ENCODE results near the gene WWOX. TPM values are rescaled to one million over a fixed set of nuclear protein-coding genes. Genes with fewer than 3 reads are reported as not detected.

WWOX gene
- total RNA-seq, 1 donor from 2014 or later, result 8.9 TPM

DNA sequence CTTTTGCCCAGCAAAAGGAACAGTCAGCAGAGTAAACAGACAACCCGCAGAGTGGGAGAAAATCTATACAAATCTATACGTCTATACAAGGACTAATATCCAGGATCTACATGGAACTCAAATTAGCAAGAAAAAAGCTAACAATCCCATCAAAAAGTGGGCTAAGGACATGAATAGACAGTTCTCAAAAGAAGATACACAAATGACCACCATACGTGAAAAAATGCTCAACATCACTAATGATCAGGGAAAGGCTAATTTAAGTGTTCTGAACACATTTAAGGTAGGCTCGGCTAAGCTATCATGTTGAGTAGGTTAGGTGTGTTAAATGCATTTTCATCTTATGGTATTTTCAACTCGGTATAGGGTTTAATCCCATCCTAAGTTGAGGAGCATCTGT lies 598.0 kb downstream of the WWOX start:
- Histone ChIP-seq H3K4me3 (no peak overlapping the region), H3K27ac (replicated peaks) (no peak overlapping the region), H3K4me1 (peaks cover 5% of the 10 kb centered on the region), H3K27me3 (ENCODE audit: low read depth) (no peaks in the 10 kb centered on the region), H3K36me3 (no peaks in the 10 kb centered on the region), H3K9me3 (replicated peaks) (peaks cover 4% of the 10 kb centered on the region)
- TF ChIP-seq, protein P1, sequence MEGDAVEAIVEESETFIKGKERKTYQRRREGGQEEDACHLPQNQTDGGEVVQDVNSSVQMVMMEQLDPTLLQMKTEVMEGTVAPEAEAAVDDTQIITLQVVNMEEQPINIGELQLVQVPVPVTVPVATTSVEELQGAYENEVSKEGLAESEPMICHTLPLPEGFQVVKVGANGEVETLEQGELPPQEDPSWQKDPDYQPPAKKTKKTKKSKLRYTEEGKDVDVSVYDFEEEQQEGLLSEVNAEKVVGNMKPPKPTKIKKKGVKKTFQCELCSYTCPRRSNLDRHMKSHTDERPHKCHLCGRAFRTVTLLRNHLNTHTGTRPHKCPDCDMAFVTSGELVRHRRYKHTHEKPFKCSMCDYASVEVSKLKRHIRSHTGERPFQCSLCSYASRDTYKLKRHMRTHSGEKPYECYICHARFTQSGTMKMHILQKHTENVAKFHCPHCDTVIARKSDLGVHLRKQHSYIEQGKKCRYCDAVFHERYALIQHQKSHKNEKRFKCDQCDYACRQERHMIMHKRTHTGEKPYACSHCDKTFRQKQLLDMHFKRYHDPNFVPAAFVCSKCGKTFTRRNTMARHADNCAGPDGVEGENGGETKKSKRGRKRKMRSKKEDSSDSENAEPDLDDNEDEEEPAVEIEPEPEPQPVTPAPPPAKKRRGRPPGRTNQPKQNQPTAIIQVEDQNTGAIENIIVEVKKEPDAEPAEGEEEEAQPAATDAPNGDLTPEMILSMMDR (IDR thresholded peaks at IDR 0.05; ENCODE audit: borderline replicate concordance), result no peak
- no peak for DNase-seq
- intact Hi-C loops (cut with micrococcal nuclease), result loop anchor here (10.0 kb wide), 1 partner anchor 63 kb away; no protein-coding TSS in a partner anchor

DNA sequence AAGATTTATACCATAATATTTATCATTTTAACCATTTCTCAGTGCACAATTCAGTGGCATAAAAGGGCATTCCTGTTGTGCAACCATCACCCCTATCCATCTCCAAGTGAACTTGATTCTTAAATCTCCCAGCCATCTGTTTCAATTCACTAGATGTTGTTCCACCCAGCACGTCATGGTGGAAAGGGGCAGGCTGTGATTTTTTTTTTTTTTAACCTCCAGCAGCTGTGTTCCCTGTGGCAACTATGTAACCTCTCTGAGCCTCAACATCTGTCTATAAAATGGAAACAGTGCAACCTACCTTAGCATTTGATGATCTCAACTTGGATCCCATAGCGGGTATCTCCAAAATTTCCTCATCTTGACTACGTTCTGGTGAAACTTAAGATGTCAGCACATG lies 604.5 kb downstream of the WWOX start:
- Histone ChIP-seq H3K9me3 (replicated peaks) (peaks cover 14% of the 10 kb centered on the region), H3K4me3 (no peak overlapping the region), H3K27ac (replicated peaks) (no peak overlapping the region), H3K27me3 (ENCODE audit: low read depth) (no peaks in the 10 kb centered on the region), H3K36me3 (no peaks in the 10 kb centered on the region), H3K4me1 (no peaks in the 10 kb centered on the region)
- no peak for DNase-seq
- TF ChIP-seq, protein P1 (IDR thresholded peaks at IDR 0.05; ENCODE audit: borderline replicate concordance), result no peak
- intact Hi-C loops (cut with micrococcal nuclease), result no loop called here

DNA sequence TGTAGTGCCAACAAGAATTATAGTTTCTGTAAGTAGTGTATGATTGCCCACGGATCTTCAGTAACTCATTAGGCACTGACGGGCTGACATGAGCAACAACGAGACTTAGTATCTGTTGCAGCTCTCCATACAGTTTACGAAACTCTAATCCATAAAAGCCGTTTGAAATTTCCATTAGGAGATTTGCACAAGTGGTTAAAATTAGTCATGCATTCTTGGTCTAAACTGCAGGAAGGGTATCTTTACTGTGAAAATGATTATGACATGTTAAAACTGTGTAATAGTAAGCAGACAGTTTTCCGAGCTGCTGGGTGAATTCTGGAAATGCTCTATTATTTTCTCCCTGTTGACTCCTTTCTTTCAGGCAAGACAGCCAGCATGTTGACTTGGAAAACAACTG lies 605.0 kb downstream of the WWOX start:
- intact Hi-C loops (cut with micrococcal nuclease), result no loop called here
- no peaks in the 10 kb centered on the region for H3K36me3 ChIP-seq
- H3K27me3 ChIP-seq (ENCODE audit: low read depth), result no peaks in the 10 kb centered on the region
- TF ChIP-seq, protein P1 (IDR thresholded peaks at IDR 0.05; ENCODE audit: borderline replicate concordance), result no peak
- H3K27ac ChIP-seq (replicated peaks), result no peak overlapping the region
- H3K9me3 ChIP-seq (replicated peaks), result peaks cover 14% of the 10 kb centered on the region
- DNase-seq, result no peak
- no peak overlapping the region for H3K4me3 ChIP-seq
- H3K4me1 ChIP-seq, result no peaks in the 10 kb centered on the region

DNA sequence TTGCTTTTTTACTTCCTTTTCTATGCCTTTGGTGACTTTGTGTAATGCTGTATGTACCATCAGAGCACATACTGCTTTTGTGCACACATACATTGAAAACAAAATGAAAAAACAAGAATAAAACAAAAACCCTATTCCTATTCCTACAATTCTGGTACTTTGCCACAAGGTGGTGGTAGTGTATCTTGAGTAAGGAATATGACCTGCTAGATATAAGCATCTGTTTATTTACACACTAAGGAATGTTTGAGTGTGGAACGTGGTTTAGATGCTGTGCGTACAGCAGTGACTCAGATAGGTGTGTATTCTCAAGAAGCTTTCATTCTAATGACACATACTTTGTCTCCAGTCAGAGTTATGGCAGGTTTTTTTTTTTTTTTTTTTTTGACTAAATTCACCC lies 606.2 kb downstream of the WWOX start:
- TF ChIP-seq, protein P1 (IDR thresholded peaks at IDR 0.05; ENCODE audit: borderline replicate concordance), result peak; percentile 36
- Histone ChIP-seq H3K4me1 (no peaks in the 10 kb centered on the region), H3K27ac (replicated peaks) (no peak overlapping the region), H3K36me3 (no peaks in the 10 kb centered on the region), H3K9me3 (replicated peaks) (peaks cover 14% of the 10 kb centered on the region), H3K27me3 (ENCODE audit: low read depth) (no peaks in the 10 kb centered on the region), H3K4me3 (no peak overlapping the region)
- DNase-seq, result no peak
- intact Hi-C loops (cut with micrococcal nuclease), result no loop called here

DNA sequence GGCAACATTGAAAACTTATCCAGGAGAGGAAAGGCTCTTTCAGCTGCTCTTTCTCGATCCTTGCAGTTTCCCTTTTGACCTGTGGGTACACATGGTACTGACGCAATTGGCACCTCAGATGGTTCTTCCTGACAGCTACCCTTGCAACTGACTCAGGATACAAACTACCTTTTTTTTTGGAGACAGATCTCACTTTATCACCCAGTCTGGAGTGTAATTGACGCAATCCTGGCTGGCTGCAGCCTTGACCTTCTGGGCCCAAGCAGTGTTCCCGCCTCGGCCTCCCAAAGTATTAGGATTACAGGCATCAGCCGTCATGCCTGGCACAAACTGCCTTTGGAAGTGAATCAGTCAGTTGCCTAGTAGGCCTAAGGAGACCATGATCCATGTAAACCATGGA lies 607.2 kb downstream of the WWOX start:
- Histone ChIP-seq H3K4me1 (no peaks in the 10 kb centered on the region), H3K9me3 (replicated peaks) (peaks cover 14% of the 10 kb centered on the region), H3K36me3 (no peaks in the 10 kb centered on the region), H3K4me3 (no peak overlapping the region), H3K27ac (replicated peaks) (no peak overlapping the region), H3K27me3 (ENCODE audit: low read depth) (no peaks in the 10 kb centered on the region)
- DNase-seq, result no peak
- intact Hi-C loops (cut with micrococcal nuclease), result no loop called here
- TF ChIP-seq, protein P1 (IDR thresholded peaks at IDR 0.05; ENCODE audit: borderline replicate concordance), result no peak

Data from left ventricle myocardium inferior (tissue), 1 donor.